Neural progenitor cell (in vitro differentiated cells): ENCODE data around the gene MSX2. TPM values are rescaled to one million over a fixed set of nuclear protein-coding genes. Genes with fewer than 3 reads are reported as not detected.

Source experiments
- DNase-seq: peaks from one replicate; pipeline ENCODE4 v3.0.0-alpha.2; 2016; ENCODE audit warnings: low spot score
- H2AFZ ChIP-seq: fragments of 200-600 bp; sonication (generic); replicated peaks from 2 replicates; pipeline ENCODE4 v1.6.1; 2016; ENCODE audit warnings: antibody characterized with exemption
- H3F3A ChIP-seq: fragments of 200-600 bp; sonication (generic); 2 replicates; pipeline ENCODE4 v1.6.1; 2016; ENCODE audit warnings: antibody characterized with exemption, low read depth
- H3K27ac ChIP-seq: fragments of 200-600 bp; sonication (generic); 2 replicates; pipeline ENCODE4 v1.5.1; 2016; ENCODE audit warnings: mild to moderate bottlenecking
- H3K27me3 ChIP-seq: fragments of 200-600 bp; sonication (generic); 2 replicates; pipeline ENCODE4 v1.6.1; 2016; ENCODE audit warnings: mild to moderate bottlenecking, moderate library complexity
- H3K36me3 ChIP-seq: fragments of 200-600 bp; sonication (generic); 2 replicates; pipeline ENCODE4 v1.5.1; 2016
- H3K4me1 ChIP-seq: fragments of 200-600 bp; sonication (generic); 2 replicates; pipeline ENCODE4 v1.6.1; 2016; ENCODE audit warnings: mixed run types
- H3K4me2 ChIP-seq: fragments of 200-600 bp; sonication (generic); 2 replicates; pipeline ENCODE4 v1.6.1; 2016
- H3K4me3 ChIP-seq: fragments of 200-600 bp; sonication (generic); 2 replicates; pipeline ENCODE4 v1.5.1; 2016
- H3K79me2 ChIP-seq: fragments of 200-600 bp; sonication (generic); 2 replicates; pipeline ENCODE4 v1.6.1; 2016; ENCODE audit warnings: low read depth
- H3K9ac ChIP-seq: fragments of 200-600 bp; sonication (generic); 2 replicates; pipeline ENCODE4 v1.6.1; 2016
- H3K9me3 ChIP-seq: fragments of 200-600 bp; sonication (generic); 2 replicates; pipeline ENCODE4 v1.5.1; 2016; ENCODE audit warnings: low read depth
- H4K20me1 ChIP-seq: fragments of 200-600 bp; sonication (generic); 2 replicates; pipeline ENCODE4 v1.6.1; 2016; ENCODE audit warnings: low read depth
- H3K27ac Mint-ChIP-seq: 3 replicates; pipeline ENCODE4 v1.8.0; 2021; ENCODE audit warnings: mixed read lengths
- H3K27me3 Mint-ChIP-seq: 2 replicates; pipeline ENCODE4 v1.8.0; 2022; ENCODE audit warnings: low read depth, mild to moderate bottlenecking, inconsistent platforms, moderate library complexity, mixed read lengths; ENCODE audit not compliant: insufficient read depth
- H3K36me3 Mint-ChIP-seq: 3 replicates; pipeline ENCODE4 v1.8.0; 2021; ENCODE audit warnings: mixed read lengths
- H3K4me1 Mint-ChIP-seq: 3 replicates; pipeline ENCODE4 v1.8.0; 2021; ENCODE audit warnings: mixed read lengths
- H3K4me3 Mint-ChIP-seq: 3 replicates; pipeline ENCODE4 v1.8.0; 2021; ENCODE audit warnings: mild to moderate bottlenecking, moderate library complexity, mixed read lengths
- H3K9me3 Mint-ChIP-seq: 3 replicates; pipeline ENCODE4 v1.8.0; 2020; ENCODE audit warnings: mixed read lengths
- EZH2 ChIP-seq: fragments of 200-600 bp; sonication (generic); IDR thresholded peaks from 2 replicates; pipeline ENCODE4 v1.6.1; 2017; ENCODE audit warnings: antibody characterized with exemption, mild to moderate bottlenecking, moderate library complexity
- EZH2phosphoT487 ChIP-seq: fragments of 200-600 bp; sonication (generic); IDR thresholded peaks from 2 replicates; pipeline ENCODE4 v1.6.1; 2017; ENCODE audit warnings: antibody characterized with exemption
- total RNA-seq: library from RNA; depleted of rRNA; stranded (reverse); fragments of >200 nt; gene quantifications from 2 replicates; pipeline ENCODE4 v1.2.3, GENCODE V29; 2015; ENCODE audit warnings: low replicate concordance
- TF ChIP-seq, protein P1 (sequence below): fragments of 200-600 bp; sonication (generic); IDR thresholded peaks from 2 replicates; pipeline ENCODE4 v1.5.1; 2017; ENCODE audit warnings: antibody characterized with exemption, mild to moderate bottlenecking

Gene MSX2
- total RNA-seq, 1 donor from 2014 or later: 0.30 TPM

DNA sequence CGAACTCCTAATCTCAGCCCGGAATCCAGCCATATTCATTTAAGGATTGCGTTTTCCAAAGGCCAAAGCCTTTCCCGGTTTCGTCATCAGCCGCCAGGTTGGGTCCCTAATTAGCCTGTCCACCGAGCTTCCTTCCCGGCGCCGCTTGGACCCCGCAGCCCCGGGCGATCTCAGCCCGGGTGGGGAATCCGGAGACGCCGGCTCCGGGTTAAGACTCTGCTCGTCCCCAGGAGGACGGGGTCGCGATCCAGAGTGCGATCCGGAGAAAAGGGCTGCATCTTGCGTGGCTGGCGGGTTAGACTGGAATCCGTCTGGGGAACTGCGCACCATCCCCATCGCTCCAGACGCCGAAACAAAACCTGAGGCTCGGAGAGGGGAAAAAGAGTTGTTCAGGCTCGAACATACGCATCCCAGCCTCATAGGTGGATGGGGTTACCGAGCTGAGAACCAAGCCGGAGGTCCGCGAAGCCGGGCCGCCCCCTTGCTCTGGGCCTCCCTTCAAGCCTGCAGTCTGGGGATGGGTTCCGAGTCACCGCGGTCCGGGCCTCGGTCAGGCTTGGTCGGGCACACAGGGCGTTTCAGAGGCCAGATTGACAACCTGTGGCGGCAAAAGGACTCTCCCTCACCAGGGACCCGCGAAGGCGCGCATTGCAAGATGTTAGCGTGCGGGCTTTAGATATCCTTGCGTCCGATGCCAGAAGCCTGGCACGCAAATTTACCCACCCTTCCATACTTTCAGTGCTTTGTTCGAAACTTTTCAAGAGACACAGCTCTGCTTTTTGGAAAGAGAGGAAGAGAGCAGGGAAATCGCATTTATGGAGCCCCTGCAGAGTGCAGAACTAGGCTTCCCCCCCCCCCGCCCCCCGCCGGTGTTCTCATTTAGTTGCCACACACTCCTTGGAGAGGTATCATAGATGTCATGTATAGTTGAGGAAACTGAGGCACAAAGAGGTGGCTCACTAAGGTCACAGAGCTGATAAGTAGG lies 7.9 kb downstream of the MSX2 start:
- peak overlapping the region; percentile 40 for H3K4me3 ChIP-seq
- no peaks in the 10 kb centered on the region for H3K36me3 ChIP-seq
- H3K79me2 ChIP-seq: no peaks in the 10 kb centered on the region
- H3K27ac Mint-ChIP-seq: peak overlapping the region; percentile 50
- peak; percentile 66 for DNase-seq
- peak overlapping the region; percentile 13 for H2AFZ ChIP-seq
- peak overlapping the region; percentile 75 for H3K4me3 Mint-ChIP-seq
- peaks cover 45% of the 10 kb centered on the region for H3K4me1 ChIP-seq
- peaks cover 44% of the 10 kb centered on the region for H3K27me3 Mint-ChIP-seq
- H3K9me3 ChIP-seq: no peaks in the 10 kb centered on the region
- H3K36me3 Mint-ChIP-seq: peaks cover 23% of the 10 kb centered on the region
- no peak overlapping the region for H3K9ac ChIP-seq
- no peaks in the 10 kb centered on the region for H3K9me3 Mint-ChIP-seq
- TF ChIP-seq, protein P1, sequence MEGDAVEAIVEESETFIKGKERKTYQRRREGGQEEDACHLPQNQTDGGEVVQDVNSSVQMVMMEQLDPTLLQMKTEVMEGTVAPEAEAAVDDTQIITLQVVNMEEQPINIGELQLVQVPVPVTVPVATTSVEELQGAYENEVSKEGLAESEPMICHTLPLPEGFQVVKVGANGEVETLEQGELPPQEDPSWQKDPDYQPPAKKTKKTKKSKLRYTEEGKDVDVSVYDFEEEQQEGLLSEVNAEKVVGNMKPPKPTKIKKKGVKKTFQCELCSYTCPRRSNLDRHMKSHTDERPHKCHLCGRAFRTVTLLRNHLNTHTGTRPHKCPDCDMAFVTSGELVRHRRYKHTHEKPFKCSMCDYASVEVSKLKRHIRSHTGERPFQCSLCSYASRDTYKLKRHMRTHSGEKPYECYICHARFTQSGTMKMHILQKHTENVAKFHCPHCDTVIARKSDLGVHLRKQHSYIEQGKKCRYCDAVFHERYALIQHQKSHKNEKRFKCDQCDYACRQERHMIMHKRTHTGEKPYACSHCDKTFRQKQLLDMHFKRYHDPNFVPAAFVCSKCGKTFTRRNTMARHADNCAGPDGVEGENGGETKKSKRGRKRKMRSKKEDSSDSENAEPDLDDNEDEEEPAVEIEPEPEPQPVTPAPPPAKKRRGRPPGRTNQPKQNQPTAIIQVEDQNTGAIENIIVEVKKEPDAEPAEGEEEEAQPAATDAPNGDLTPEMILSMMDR: no peak
- TF ChIP-seq EZH2phosphoT487: peak; percentile 95
- TF ChIP-seq EZH2: peak; percentile 98
- H3K27me3 ChIP-seq: peaks cover 100% of the 10 kb centered on the region
- H3F3A ChIP-seq: peaks cover 43% of the 10 kb centered on the region
- peaks cover 62% of the 10 kb centered on the region for H4K20me1 ChIP-seq
- peak overlapping the region; percentile 91 for H3K4me2 ChIP-seq
- no peak overlapping the region for H3K27ac ChIP-seq
- H3K4me1 Mint-ChIP-seq: peaks cover 93% of the 10 kb centered on the region

DNA sequence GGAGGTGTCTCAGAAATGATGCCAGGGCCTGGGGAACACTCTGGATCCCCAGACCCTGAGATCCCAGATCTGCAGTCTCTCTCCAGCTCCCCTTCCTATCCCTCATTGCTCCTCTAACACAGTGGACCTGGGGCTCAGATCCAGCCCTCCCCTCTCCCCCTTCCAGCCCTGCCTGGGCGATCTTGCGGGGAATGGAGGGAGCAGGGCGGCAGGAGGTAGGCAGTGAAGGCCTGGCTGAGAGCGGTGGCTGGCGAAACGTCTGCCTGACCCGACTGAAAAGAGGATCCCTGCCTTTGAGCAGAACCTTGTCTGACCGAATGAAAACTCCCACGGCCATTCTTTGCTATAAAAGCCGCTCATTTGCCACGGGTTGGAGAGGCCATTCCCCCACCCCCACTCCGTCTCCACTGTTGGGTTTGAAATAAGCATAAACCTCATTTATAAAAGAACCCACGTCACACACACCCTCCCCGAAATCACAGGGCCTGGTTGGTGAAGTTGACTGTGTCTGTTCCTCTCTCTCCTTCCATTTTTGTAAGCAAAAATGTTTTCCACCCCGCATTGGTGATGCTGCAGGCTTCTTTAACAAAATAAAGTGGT lies 8.8 kb downstream of the MSX2 start:
- peaks cover 54% of the 10 kb centered on the region for H4K20me1 ChIP-seq
- H3F3A ChIP-seq: peaks cover 43% of the 10 kb centered on the region
- Mint-ChIP-seq H3K27me3 (peaks cover 40% of the 10 kb centered on the region), H3K36me3 (peaks cover 16% of the 10 kb centered on the region), H3K4me1 (peaks cover 88% of the 10 kb centered on the region), H3K4me3 (peak overlapping the region; percentile 75), H3K27ac (peak overlapping the region; percentile 76), H3K9me3 (no peaks in the 10 kb centered on the region)
- H2AFZ ChIP-seq: no peak overlapping the region
- H3K27me3 ChIP-seq: peaks cover 100% of the 10 kb centered on the region
- DNase-seq: peak; percentile 52
- H3K79me2 ChIP-seq: no peaks in the 10 kb centered on the region
- no peak overlapping the region for H3K9ac ChIP-seq
- H3K27ac ChIP-seq: no peak overlapping the region
- H3K4me1 ChIP-seq: peaks cover 45% of the 10 kb centered on the region
- H3K36me3 ChIP-seq: no peaks in the 10 kb centered on the region
- TF ChIP-seq, protein P1: no peak
- TF ChIP-seq EZH2phosphoT487 (no peak), EZH2 (no peak)
- no peaks in the 10 kb centered on the region for H3K9me3 ChIP-seq
- peak overlapping the region; percentile 91 for H3K4me2 ChIP-seq
- H3K4me3 ChIP-seq: no peak overlapping the region

DNA sequence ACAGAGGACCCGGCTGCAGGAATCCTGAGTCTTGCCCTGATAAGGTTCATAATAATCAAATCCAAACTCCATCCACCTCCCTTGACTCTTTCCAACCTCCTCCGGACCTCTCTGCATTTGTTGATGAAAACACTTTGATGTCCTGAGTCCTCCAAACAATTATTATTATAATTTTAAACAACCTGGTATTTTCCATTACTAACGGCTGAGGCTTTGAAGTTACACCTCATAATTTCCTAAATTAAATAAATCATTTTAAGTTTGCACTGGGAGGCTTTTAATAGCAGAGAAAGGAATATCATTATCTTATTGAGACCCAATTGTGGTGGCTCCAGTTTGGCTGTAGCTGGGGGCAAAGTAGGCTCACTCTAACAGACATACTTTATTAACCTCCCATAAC lies 9.5 kb downstream of the MSX2 start:
- Histone ChIP-seq H3K36me3 (no peaks in the 10 kb centered on the region), H3K9me3 (no peaks in the 10 kb centered on the region), H4K20me1 (peaks cover 48% of the 10 kb centered on the region), H3K27ac (no peak overlapping the region), H2AFZ (no peak overlapping the region), H3K4me2 (peak overlapping the region; percentile 91), H3K79me2 (no peaks in the 10 kb centered on the region), H3K4me3 (no peak overlapping the region), H3K4me1 (peaks cover 45% of the 10 kb centered on the region), H3F3A (peaks cover 45% of the 10 kb centered on the region), H3K9ac (no peak overlapping the region), H3K27me3 (peaks cover 97% of the 10 kb centered on the region)
- no peaks in the 10 kb centered on the region for H3K9me3 Mint-ChIP-seq
- H3K27ac Mint-ChIP-seq: peak overlapping the region; percentile 79
- peak overlapping the region; percentile 75 for H3K4me3 Mint-ChIP-seq
- DNase-seq: no peak
- TF ChIP-seq EZH2: peak; percentile 50
- no peak for TF ChIP-seq EZH2phosphoT487
- TF ChIP-seq, protein P1: no peak
- peaks cover 34% of the 10 kb centered on the region for H3K27me3 Mint-ChIP-seq
- H3K4me1 Mint-ChIP-seq: peaks cover 83% of the 10 kb centered on the region
- peaks cover 10% of the 10 kb centered on the region for H3K36me3 Mint-ChIP-seq
